ENCODE results near the gene MTARC2. TPM values are rescaled to one million over a fixed set of nuclear protein-coding genes. Genes with fewer than 3 reads are reported as not detected.

Gene MTARC2
- 12.2 and 13.0 TPM in 2 replicates for total RNA-seq (2014; rRNA removed; shearing (Covaris generic))

GRCh38 chr1:220748089-220748934 is at the start of gene MTARC2:
MTARC2 (plus strand) TSS chr1:220748322; CDS start chr1:220748532, 210 bp downstream.
- Histone ChIP-seq H3K4me3 (ENCODE audit: insufficient read depth, low read depth, low read length) (peak within 1 kb of the TSS; percentile 79), H3K27me3 (ENCODE audit: control insufficient read depth, insufficient read depth, low read length) (peaks cover 9% of the 10 kb centered on the region), H3K36me3 (replicated peaks; ENCODE audit: control insufficient read depth, insufficient read depth, low read length) (no peaks in the 10 kb centered on the region)
- DNase-seq, result peak; percentile 88

- DNase-seq, result no peak
- no peaks in the 10 kb centered on the region; the same call in 1 of the 2 replicates for H3K27me3 ChIP-seq (ENCODE audit: control insufficient read depth, insufficient read depth, low read length)
- no peak overlapping the region for H3K4me3 ChIP-seq (ENCODE audit: insufficient read depth, low read depth, low read length)
- H3K36me3 ChIP-seq (replicated peaks; ENCODE audit: control insufficient read depth, insufficient read depth, low read length), result no peaks in the 10 kb centered on the region; the same call in 1 of the 2 replicates
Measured at GRCh38 chr1:220698607-220699016, 49.5 kb upstream of the MTARC2 start.

- no peaks in the 10 kb centered on the region; the same call in 1 of the 2 replicates for H3K36me3 ChIP-seq (replicated peaks; ENCODE audit: control insufficient read depth, insufficient read depth, low read length)
- no peak overlapping the region for H3K4me3 ChIP-seq (ENCODE audit: insufficient read depth, low read depth, low read length)
- no peaks in the 10 kb centered on the region; the same call in 1 of the 2 replicates for H3K27me3 ChIP-seq (ENCODE audit: control insufficient read depth, insufficient read depth, low read length)
- DNase-seq, result no peak
Measured at GRCh38 chr1:220699044-220699443, 49.1 kb upstream of the MTARC2 start.

- DNase-seq, result peak; percentile 63
- no peaks in the 10 kb centered on the region; the same call in 1 of the 2 replicates for H3K36me3 ChIP-seq (replicated peaks; ENCODE audit: control insufficient read depth, insufficient read depth, low read length)
- no peak overlapping the region for H3K4me3 ChIP-seq (ENCODE audit: insufficient read depth, low read depth, low read length)
- H3K27me3 ChIP-seq (ENCODE audit: control insufficient read depth, insufficient read depth, low read length), result no peaks in the 10 kb centered on the region; the same call in 1 of the 2 replicates
Measured at GRCh38 chr1:220700556-220701179, 47.5 kb upstream of the MTARC2 start.

GRCh38 chr1:220701974-220702373 is 46.1 kb upstream of the MTARC2 start:
- H3K4me3 ChIP-seq (ENCODE audit: insufficient read depth, low read depth, low read length), result no peak overlapping the region
- DNase-seq, result no peak
- no peaks in the 10 kb centered on the region; the same call in 1 of the 2 replicates for H3K36me3 ChIP-seq (replicated peaks; ENCODE audit: control insufficient read depth, insufficient read depth, low read length)
- H3K27me3 ChIP-seq (ENCODE audit: control insufficient read depth, insufficient read depth, low read length), result no peaks in the 10 kb centered on the region; the same call in 1 of the 2 replicates

GRCh38 chr1:220702733-220703270 is 45.3 kb upstream of the MTARC2 start:
- Histone ChIP-seq H3K27me3 (ENCODE audit: control insufficient read depth, insufficient read depth, low read length) (no peaks in the 10 kb centered on the region; the same call in 1 of the 2 replicates), H3K4me3 (ENCODE audit: insufficient read depth, low read depth, low read length) (no peak overlapping the region), H3K36me3 (replicated peaks; ENCODE audit: control insufficient read depth, insufficient read depth, low read length) (no peaks in the 10 kb centered on the region)
- no peak for DNase-seq

- no peak for DNase-seq
- Histone ChIP-seq H3K4me3 (ENCODE audit: insufficient read depth, low read depth, low read length) (no peak overlapping the region), H3K27me3 (ENCODE audit: control insufficient read depth, insufficient read depth, low read length) (no peaks in the 10 kb centered on the region; the same call in 1 of the 2 replicates), H3K36me3 (replicated peaks; ENCODE audit: control insufficient read depth, insufficient read depth, low read length) (no peaks in the 10 kb centered on the region)
Measured at GRCh38 chr1:220703305-220703704, 44.8 kb upstream of the MTARC2 start.

GRCh38 chr1:220705782-220706181 is 42.3 kb upstream of the MTARC2 start:
- no peak for DNase-seq
- Histone ChIP-seq H3K4me3 (ENCODE audit: insufficient read depth, low read depth, low read length) (no peak overlapping the region), H3K27me3 (ENCODE audit: control insufficient read depth, insufficient read depth, low read length) (no peaks in the 10 kb centered on the region; the same call in 1 of the 2 replicates)

GRCh38 chr1:220706480-220706879 is 41.6 kb upstream of the MTARC2 start:
- DNase-seq, result no peak
- H3K27me3 ChIP-seq (ENCODE audit: control insufficient read depth, insufficient read depth, low read length), result no peaks in the 10 kb centered on the region; the same call in 1 of the 2 replicates
- no peak overlapping the region for H3K4me3 ChIP-seq (ENCODE audit: insufficient read depth, low read depth, low read length)
- no peaks in the 10 kb centered on the region for H3K36me3 ChIP-seq (replicated peaks; ENCODE audit: control insufficient read depth, insufficient read depth, low read length)

More at GRCh38 chr1:220705782-220706181, 42.3 kb upstream of the MTARC2 start:
- H3K36me3 ChIP-seq (replicated peaks; ENCODE audit: control insufficient read depth, insufficient read depth, low read length), result no peaks in the 10 kb centered on the region

- no peak overlapping the region for H3K4me3 ChIP-seq (ENCODE audit: insufficient read depth, low read depth, low read length)
- no peak for DNase-seq
- no peaks in the 10 kb centered on the region; the same call in 1 of the 2 replicates for H3K27me3 ChIP-seq (ENCODE audit: control insufficient read depth, insufficient read depth, low read length)
Measured at GRCh38 chr1:220707160-220707559, 41.0 kb upstream of the MTARC2 start.

GRCh38 chr1:220708244-220708643 is 39.9 kb upstream of the MTARC2 start:
- DNase-seq, result no peak
- H3K27me3 ChIP-seq (ENCODE audit: control insufficient read depth, insufficient read depth, low read length), result no peaks in the 10 kb centered on the region; the same call in 1 of the 2 replicates

More at GRCh38 chr1:220707160-220707559, 41.0 kb upstream of the MTARC2 start:
- no peaks in the 10 kb centered on the region for H3K36me3 ChIP-seq (replicated peaks; ENCODE audit: control insufficient read depth, insufficient read depth, low read length)

GRCh38 chr1:220708936-220709801 is 39.0 kb upstream of the MTARC2 start:
- no peaks in the 10 kb centered on the region; the same call in 1 of the 2 replicates for H3K27me3 ChIP-seq (ENCODE audit: control insufficient read depth, insufficient read depth, low read length)
- H3K36me3 ChIP-seq (replicated peaks; ENCODE audit: control insufficient read depth, insufficient read depth, low read length), result no peaks in the 10 kb centered on the region
- no peak for DNase-seq
- H3K4me3 ChIP-seq (ENCODE audit: insufficient read depth, low read depth, low read length), result no peak overlapping the region

More at GRCh38 chr1:220708244-220708643, 39.9 kb upstream of the MTARC2 start:
- H3K4me3 ChIP-seq (ENCODE audit: insufficient read depth, low read depth, low read length), result no peak overlapping the region
- no peaks in the 10 kb centered on the region for H3K36me3 ChIP-seq (replicated peaks; ENCODE audit: control insufficient read depth, insufficient read depth, low read length)

- Histone ChIP-seq H3K36me3 (replicated peaks; ENCODE audit: control insufficient read depth, insufficient read depth, low read length) (no peaks in the 10 kb centered on the region), H3K27me3 (ENCODE audit: control insufficient read depth, insufficient read depth, low read length) (no peaks in the 10 kb centered on the region; the same call in 1 of the 2 replicates), H3K4me3 (ENCODE audit: insufficient read depth, low read depth, low read length) (no peak overlapping the region)
- no peak for DNase-seq
Measured at GRCh38 chr1:220710333-220710732, 37.8 kb upstream of the MTARC2 start.

Data from H7 (cell line).